Fibroblast of skin of left quadriceps (primary cell): ENCODE results near the gene TUBB8B.
"Not testable (repeated sequence)": the region's sequence is repeated elsewhere in the genome, so short reads cannot be mapped to it uniquely, and the experiment has no call there.

Experiments
- DNase-seq, 2 experiments: peaks; one replicate each; pipeline ENCODE4 v3.0.0-alpha.2; 2013; ENCODE audit warnings: low read depth in 2 of 2

Gene TUBB8B

DNA sequence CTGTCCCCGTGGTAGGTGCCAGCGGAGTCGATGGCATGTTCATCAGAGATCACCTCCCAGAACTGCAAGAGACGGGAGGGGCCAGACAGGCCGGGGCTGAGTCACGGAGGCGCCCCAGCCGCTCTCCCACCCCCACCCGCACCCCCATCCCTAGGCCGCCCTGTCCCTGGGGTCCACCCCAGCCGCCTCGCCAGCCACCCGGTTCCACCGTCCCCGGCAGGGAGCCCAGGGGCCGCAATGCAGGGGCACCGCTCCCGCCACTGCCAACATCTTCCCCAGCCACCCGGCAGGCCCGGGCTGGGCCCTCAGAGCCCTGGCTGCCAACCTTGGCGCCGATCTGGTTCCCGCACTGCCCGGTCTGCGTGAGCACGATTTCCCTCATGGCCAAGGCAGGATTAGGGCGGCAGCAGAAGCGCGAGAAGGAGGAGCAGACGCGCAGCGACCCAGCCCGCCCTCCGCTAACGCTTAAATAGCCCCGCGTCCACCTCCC, at the start of gene TUBB8B:
Gene TUBB8B, minus strand, starts transcription at position 440 of the 490 bp plus-strand sequence. Its CDS starts 58 bp downstream, at position 382.
- DNase-seq: not testable (repeated sequence)

- DNase-seq: not testable (repeated sequence)
Measured at GRCh38 chr18:97252-97914, 48.0 kb upstream of the TUBB8B start.

GRCh38 chr18:96767-97131, 47.3 kb upstream of the TUBB8B start:
- not testable (repeated sequence) for DNase-seq

GRCh38 chr18:96101-96766, 46.8 kb upstream of the TUBB8B start:
- not testable (repeated sequence) for DNase-seq

GRCh38 chr18:95580-95979, 46.2 kb upstream of the TUBB8B start:
- DNase-seq: not testable (repeated sequence)

DNA sequence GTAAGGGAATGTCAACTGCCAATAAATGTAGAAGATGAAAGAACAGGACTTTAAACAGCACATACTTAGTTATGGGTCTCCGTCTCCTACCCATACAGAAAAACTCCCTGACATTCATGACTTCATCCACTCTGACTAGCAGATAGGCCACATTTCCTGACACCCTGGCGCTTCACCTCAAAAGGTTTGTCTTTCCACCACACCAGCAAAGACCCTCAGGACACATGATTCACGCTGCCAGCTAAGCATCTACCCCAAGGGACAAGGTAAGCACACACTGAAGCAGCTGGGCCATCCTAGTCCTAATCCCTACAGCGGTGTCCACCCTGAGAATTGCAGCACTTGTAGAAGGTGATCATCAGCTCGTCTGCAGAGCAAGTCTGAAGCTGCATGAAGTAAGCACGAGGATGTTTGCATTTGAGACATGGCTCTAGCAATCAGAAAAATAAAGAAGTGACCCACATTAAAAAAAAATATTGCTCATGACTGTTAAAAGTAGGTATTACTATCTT, 44.5 kb upstream of the TUBB8B start:
- DNase-seq: not testable (repeated sequence)

- DNase-seq: not testable (repeated sequence)
Measured at GRCh38 chr18:91561-91960, 42.1 kb upstream of the TUBB8B start.

DNA sequence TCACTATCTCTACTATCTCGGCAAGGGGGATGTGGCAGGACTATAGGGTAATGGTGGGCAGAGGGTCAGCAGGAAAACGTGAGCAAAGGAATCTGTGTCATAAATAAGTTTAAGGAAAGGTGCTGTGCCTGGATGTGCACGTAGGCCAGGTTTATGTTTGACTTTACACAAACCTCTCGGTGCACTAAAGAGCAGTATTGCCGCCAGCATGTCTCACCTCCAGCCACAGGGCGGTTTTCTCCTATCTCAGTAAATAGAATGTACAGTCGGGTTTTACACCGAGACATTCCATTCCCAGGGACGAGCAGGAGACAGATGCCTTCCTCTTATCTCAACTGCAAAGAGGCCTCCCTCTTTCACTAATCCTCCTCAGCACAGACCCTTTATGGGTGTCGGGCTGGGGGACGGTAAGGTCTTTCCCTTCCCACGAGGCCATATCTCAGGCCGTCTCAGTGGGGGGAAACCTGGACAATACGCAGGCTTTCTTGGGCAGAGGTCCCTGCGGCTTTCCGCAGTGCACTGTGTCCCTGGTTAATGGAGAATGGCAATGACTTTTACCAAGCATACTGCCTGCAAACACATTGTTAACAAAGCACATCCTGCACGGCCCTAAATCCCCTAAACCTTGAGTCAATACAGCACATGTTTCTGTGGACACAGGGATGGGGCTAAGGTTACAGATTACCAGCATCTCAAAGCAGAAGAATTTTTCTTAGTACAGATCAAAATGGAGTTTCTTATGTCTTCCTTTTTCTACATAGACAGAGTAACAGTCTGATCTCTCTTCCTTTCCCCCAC, 41.2 kb upstream of the TUBB8B start:
- DNase-seq: not testable (repeated sequence)

DNA sequence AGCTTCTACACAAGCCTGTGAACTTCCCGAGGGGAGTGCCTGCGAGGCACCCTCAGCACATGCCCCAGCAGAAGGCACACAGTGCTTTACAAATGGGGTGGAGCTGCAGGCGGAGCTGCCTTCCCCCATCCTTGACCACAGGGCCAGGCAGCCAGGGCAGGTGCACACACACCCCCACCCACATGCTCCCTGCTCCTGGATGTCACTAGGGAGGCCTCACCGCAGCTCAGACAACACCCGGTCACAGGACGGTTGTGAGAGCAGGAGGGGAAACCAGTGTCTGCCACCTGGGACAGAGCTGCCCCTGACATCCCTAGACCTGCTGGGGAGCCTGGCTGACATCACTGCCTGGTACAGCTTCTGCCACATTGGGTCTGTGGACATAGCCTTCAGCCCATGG, 39.7 kb upstream of the TUBB8B start:
- DNase-seq: not testable (repeated sequence)

DNA sequence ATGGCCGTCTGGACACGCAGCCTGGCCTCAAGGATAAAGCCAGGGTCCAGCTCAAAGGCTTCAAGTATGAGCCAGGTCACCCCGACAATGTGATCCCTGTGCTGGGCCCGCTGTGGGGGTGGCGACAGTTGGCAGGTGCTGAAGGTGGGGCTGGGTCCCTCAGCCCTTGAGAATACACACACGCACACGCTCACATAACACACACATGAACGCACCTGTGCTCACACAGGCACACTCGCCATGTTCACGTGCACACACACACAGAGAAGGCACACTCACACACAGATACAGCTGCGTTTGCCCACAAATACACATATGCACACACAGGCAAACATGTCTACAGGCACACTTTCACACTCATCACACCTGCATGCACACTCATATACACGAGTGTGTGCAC, 35.4 kb upstream of the TUBB8B start:
- DNase-seq: not testable (repeated sequence)

GRCh38 chr18:82626-83209, 33.3 kb upstream of the TUBB8B start:
- DNase-seq: not testable (repeated sequence)

DNA sequence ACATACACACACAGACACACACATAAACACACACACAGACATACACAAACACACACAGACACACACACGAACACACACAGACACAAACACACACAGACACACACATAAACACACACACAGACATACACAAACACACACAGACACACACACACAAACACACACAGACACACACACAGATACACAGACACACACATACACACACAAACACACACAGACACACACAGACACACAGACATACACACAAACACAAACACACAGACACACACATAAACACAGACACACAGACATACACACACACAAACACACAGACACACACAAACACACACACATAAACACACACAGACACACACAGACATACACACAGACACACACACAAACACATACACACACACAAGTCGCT, 31.5 kb upstream of the TUBB8B start:
- DNase-seq: not testable (repeated sequence)

- not testable (repeated sequence) for DNase-seq
Measured at GRCh38 chr18:80202-80601, 30.8 kb upstream of the TUBB8B start.

- DNase-seq: not testable (repeated sequence)
Measured at GRCh38 chr18:75525-76160, 26.2 kb upstream of the TUBB8B start.

- not testable (repeated sequence) for DNase-seq
Measured at GRCh38 chr18:73181-73777, 23.9 kb upstream of the TUBB8B start.

DNA sequence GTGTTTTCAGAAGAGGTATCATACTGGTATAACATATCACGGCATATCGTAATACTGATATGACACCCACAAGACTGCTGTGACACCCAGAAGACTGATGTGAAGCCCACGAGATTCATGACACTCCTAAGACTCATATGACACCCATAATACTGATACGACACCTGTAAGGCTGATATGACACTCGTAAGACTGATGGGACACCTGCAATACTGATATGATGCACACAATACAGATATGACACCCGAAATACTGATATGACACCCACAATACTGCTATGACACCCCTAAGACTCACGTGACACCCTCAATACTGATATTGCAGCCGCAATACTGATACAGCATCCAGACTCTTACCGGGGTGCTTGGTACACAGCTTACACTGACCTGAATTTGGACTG, 18.3 kb upstream of the TUBB8B start:
- not testable (repeated sequence) for DNase-seq

- DNase-seq: not testable (repeated sequence)
Measured at GRCh38 chr18:64279-64678, 14.9 kb upstream of the TUBB8B start.

GRCh38 chr18:63656-64055, 14.2 kb upstream of the TUBB8B start:
- DNase-seq: not testable (repeated sequence)

- not testable (repeated sequence) for DNase-seq
Measured at GRCh38 chr18:54388-54787, 5.0 kb upstream of the TUBB8B start.

DNA sequence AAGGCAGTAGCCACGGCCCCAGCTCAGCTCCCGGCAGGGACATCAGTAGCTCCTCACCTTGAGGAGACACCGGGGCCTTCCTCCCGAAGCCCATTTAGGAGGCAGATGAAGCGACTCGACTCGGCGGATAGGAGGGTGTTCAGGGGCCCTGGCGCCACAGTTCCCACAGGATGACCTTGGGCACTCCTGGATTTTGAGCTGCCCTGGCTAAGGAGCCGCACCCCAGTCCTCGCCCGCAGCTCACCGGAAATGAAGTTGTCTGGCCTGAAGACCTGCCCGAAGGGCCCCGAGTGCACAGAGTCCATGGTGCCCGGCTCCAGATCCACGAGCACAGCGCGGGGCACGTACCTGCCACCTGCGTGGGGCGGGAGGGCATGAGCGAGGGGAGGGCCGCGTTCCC, 719 bp downstream of the TUBB8B start:
- not testable (repeated sequence) for DNase-seq

GRCh38 chr18:13177-13576, 36.2 kb downstream of the TUBB8B start:
- DNase-seq: not testable (repeated sequence)
